Activated T-helper 9 cell treated with anti-CD3 and anti-CD28 coated beads, Interleukin-2, amount 50 U/mL, for 16 hours (primary cell): Measurements from ENCODE around the gene KRT33A.
"Not testable (repeated sequence)": the region's sequence is repeated elsewhere in the genome, so short reads cannot be mapped to it uniquely, and the experiment has no call there.

Source experiments
- DNase-seq: peaks from one replicate; pipeline ENCODE4 v3.0.0-alpha.2; 2020; ENCODE audit warnings: low read depth

KRT33A gene

GRCh38 chr17:41363881-41364280 is 13.3 kb upstream of the KRT33A start:
- no peak for DNase-seq

GRCh38 chr17:41360296-41360995 is 9.8 kb upstream of the KRT33A start:
- no peak for DNase-seq

DNA sequence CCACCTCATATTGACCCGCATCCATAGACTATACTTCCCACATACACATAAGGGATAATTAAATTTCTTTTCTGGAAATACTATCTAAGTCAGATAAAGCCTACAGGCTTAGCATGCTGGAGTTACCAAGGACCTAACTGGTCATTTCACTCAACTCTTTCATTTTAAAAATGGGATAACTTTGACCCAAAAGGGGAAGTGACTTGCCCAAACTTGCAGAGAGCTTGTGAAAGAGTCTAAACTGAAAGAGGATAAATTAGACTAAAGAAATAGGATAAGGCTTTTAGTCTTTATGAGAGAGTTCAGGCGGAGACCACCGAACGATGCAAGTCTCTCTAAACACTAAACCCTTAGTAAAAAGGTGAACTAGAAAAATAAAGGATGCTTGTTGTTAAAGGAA is 3.9 kb upstream of the KRT33A start:
- DNase-seq, result no peak

GRCh38 chr17:41352597-41353366 is 2.2 kb upstream of the KRT33A start:
- DNase-seq, result no peak

DNA sequence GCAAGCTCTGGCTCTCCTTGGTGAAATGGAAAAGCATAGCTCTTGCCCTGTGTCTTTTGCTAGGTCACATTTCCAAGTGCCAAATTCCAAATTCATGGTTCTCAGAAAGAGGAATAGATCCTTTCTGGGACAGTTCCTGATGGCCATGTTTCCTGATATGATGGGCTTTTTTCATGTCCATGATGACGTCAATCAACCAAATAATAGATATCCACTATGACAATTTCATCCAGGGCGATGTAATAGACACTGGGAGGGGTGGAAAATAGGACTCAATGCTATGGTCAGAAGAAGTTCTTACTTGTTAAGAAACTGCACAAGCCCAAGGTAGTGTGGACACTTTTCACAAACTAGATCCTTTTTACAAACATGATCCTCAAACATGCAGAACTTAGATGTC is 549 bp upstream of the KRT33A start:
- DNase-seq, result no peak

- no peak for DNase-seq
These were observed 2.5 kb downstream of the KRT33A start for GRCh38 chr17:41347869-41348760.

DNA sequence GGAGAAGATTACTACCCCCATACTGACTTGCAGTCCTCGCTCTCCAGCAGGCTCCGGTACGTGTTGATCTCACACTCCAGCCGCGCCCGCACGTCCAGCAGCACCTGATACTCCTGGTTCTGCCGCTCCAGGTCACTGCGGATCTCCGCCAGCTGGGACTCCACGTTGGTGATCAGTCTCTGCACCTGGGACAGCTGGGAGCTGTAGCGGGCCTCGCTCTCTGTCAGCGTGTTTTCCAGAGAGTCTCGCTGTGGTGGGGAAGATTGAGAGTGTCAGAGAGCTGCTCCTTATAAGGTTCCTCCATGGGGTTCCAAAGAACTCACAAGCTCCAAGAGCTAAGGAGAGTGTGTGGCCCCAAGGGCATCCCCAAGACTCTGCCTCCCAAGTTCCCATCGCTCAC is 4.2 kb downstream of the KRT33A start:
- not testable (repeated sequence) for DNase-seq

DNA sequence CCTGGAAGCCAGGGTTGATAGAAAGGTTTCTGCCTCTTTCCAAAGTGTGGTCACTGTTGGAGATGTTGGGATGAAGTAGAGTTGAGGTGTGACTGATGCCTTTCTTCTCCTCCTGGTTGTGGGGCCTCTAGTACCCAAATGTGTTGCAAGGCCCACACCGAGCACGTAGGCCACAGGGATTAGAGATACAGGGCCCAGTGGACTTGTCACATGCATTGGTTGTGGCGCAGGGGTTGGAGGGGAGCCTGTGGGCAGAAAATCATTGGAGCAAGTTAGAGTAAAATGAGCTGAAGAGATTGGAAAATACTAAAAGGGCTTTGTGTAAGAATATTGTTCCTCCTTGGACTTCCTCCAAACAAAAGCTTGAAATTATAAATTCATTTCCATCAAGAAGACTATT is 4.6 kb downstream of the KRT33A start:
- DNase-seq, result no peak

DNA sequence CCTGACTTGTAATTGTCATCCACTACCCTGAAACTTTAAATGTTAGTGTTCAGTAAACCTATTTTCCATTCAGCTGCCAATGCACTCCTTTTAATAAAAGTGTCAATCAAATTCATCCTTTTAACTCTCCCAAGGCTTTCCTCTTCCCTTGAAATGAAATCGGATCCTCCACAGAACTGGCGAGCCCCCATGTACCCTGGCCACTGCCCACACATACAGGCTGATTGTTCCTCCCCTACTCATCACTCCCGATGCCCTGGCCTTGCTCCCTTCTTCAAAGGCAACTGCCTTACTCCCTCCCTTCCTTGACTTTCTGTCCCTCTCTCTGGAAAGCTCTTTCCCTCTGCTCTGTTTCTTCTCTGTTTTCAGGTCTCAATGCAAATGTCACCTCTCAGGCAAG is 7.6 kb downstream of the KRT33A start:
- no peak for DNase-seq

- no peak for DNase-seq
These were observed 9.4 kb downstream of the KRT33A start for GRCh38 chr17:41340934-41341861.

- no peak for DNase-seq
These were observed 10.1 kb downstream of the KRT33A start for GRCh38 chr17:41340494-41340893.

DNA sequence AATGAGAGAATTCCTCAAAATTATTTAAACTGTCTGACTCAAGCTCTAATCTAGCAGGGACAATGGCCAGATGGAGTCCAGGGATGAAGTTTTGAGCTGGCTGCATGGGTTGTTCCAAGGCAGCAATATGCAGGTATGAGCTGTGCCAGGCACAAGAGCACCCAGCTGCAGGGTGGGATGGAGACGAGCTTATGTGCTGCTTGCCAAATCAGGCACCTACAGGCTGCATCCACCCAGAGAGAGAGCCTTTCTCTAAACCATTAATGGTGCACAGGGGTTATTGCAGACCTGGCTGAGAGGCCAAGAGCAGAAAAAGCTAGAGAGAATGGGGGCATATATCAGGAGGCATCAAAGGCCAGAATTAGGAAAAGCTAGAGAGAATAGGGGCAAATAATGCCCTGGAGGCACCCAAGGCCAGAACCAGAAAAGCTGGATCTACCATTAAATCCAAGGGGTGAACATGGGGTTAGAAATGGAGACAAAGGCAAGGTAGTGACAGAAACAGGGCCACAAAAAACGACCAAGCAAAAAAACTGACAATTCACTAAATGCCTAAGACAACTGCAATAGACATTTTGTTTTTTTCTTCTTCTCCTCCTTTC is 11.0 kb downstream of the KRT33A start:
- DNase-seq, result no peak

DNA sequence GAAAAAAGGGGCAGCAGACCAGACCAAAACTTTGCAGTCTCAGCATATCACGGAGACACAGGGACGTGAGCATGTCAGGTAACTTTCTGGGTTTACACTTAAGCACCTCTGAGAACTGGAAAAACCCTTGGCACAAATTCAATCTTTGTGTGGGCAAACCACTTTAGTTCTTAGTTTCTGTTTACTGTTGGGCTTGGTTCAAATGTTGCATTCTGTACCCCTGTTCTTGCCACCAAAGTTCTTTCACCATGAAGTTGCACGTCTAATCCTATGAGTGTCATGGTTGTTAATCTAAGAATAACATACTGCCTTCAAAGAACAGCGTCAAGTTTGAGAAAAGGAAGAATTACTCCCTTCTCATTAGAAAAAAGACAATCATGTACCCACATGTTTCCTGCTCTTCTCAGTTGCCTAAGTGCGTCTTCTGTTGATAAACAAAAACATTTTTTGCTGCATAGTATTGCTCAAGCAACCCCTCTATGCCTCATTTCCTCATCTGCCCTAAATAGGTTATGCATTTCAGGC is 11.6 kb downstream of the KRT33A start:
- no peak for DNase-seq

GRCh38 chr17:41335747-41336146 is 14.9 kb downstream of the KRT33A start:
- no peak for DNase-seq

GRCh38 chr17:41334385-41335305 is 16.0 kb downstream of the KRT33A start:
- DNase-seq, result no peak

GRCh38 chr17:41333836-41334235 is 16.8 kb downstream of the KRT33A start:
- no peak for DNase-seq

- DNase-seq, result no peak
These were observed 17.5 kb downstream of the KRT33A start for GRCh38 chr17:41333098-41333497.

DNA sequence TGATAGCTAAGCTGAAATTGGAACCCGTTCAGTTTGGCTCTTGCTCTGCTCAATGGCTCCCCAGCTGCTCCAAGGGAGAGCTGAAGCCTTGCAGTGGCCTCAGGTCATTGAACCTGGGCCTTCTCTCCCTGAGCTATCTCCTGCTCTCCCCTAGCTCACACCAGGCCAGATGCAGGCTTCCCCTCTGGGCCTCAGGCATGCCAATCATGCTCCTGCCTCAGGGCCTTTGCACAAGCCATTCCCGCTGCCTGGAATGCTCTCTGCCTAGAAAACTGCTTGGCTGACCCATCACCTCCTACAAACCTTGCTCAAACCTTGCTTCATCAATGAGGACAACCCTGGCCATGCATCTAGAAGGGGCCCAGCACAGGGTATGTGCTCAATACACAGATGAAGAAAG is 18.4 kb downstream of the KRT33A start:
- DNase-seq, result no peak

DNA sequence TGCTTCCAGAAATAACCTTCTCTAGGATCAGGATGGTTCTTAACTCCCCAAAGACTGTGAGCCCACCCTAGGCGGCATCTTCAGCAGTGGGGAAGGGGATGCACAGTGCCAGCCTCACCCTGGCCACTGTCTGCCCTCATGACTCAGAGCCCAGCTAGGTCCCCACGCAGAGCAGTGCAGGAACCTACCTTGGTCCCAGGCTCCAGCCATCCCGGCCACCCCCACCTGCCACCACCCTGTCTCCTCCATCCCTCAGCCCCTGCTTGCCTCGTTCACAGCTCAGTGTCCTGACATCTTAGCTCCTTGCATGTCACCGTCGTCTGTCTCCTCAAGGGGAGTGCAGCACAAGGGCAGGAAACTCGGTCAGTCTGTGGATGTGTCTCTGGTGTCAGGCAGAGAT is 19.0 kb downstream of the KRT33A start:
- DNase-seq, result no peak
